ENCODE data around the gene PSMB8. TPM values are rescaled to one million over a fixed set of nuclear protein-coding genes. Genes with fewer than 3 reads are reported as not detected.

Gene PSMB8
- total and polyA plus RNA-seq, 7 donors = 7.0 to 19.2 (median 10.3) TPM

GRCh38 chr6:32868257-32868788 is 24.5 kb upstream of the PSMB8 start:
- TF ChIP-seq, protein P1, sequence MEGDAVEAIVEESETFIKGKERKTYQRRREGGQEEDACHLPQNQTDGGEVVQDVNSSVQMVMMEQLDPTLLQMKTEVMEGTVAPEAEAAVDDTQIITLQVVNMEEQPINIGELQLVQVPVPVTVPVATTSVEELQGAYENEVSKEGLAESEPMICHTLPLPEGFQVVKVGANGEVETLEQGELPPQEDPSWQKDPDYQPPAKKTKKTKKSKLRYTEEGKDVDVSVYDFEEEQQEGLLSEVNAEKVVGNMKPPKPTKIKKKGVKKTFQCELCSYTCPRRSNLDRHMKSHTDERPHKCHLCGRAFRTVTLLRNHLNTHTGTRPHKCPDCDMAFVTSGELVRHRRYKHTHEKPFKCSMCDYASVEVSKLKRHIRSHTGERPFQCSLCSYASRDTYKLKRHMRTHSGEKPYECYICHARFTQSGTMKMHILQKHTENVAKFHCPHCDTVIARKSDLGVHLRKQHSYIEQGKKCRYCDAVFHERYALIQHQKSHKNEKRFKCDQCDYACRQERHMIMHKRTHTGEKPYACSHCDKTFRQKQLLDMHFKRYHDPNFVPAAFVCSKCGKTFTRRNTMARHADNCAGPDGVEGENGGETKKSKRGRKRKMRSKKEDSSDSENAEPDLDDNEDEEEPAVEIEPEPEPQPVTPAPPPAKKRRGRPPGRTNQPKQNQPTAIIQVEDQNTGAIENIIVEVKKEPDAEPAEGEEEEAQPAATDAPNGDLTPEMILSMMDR (IDR thresholded peaks at IDR 0.05) = peak; percentile 94
- Histone ChIP-seq H3K4me3 (no peak overlapping the region), H3K27ac (no peak overlapping the region), H3K9me3 (peaks cover 5% of the 10 kb centered on the region), H3K36me3 (ENCODE audit: insufficient read depth in 1 of 2, low read depth in 1 of 2) (no peaks in the 10 kb centered on the region), H3K4me1 (no peaks in the 10 kb centered on the region), H3K27me3 (ENCODE audit: insufficient read depth in 3 of 3, low read length in 2 of 3) (peaks cover 0 to 3% (median 0%) of the 10 kb centered on the region in 3 donors)
- DNase-seq (peak; percentile 73 to 81), ATAC-seq (peak; percentile 61 to 89 (median 74))
- intact Hi-C loops (cut with DNase I) = loop anchor here (1.0 to 5.0 kb wide), 4 partner anchors 30 to 456 kb away; partner anchors contain the start of gene TAP2 (in 1 of the 2)
- 14 to 18% (median 16%) methylated on average over 5 of the region's 5 CpGs for WGBS, 3 donors

GRCh38 chr6:32867554-32868256 is 23.9 kb upstream of the PSMB8 start:
- intact Hi-C loops (cut with DNase I) = loop anchor here (1.0 to 5.0 kb wide), 5 partner anchors 29 to 455 kb away; partner anchors contain the start of gene TAP2 (in 2 of the 2)
- Histone ChIP-seq H3K27me3 (ENCODE audit: insufficient read depth in 3 of 3, low read length in 2 of 3) (peaks cover 0 to 3% (median 0%) of the 10 kb centered on the region in 3 donors), H3K4me3 (no peak overlapping the region), H3K27ac (no peak overlapping the region), H3K36me3 (ENCODE audit: insufficient read depth in 1 of 2, low read depth in 1 of 2) (no peaks in the 10 kb centered on the region), H3K9me3 (peaks cover 5% of the 10 kb centered on the region), H3K4me1 (no peaks in the 10 kb centered on the region)
- WGBS, 3 donors = 63 to 68% (median 64%) methylated on average over 8 of the region's 8 CpGs
- peak in 2 of 4 donors; percentile 11 to 24 for ATAC-seq
- DNase-seq = no peak
- TF ChIP-seq, protein P1 (IDR thresholded peaks at IDR 0.05) = no peak

- Histone ChIP-seq H3K36me3 (ENCODE audit: insufficient read depth in 1 of 2, low read depth in 1 of 2) (no peaks in the 10 kb centered on the region), H3K27me3 (ENCODE audit: insufficient read depth in 3 of 3, low read length in 2 of 3) (peaks cover 0 to 3% (median 0%) of the 10 kb centered on the region in 3 donors), H3K9me3 (peaks cover 1% of the 10 kb centered on the region), H3K27ac (no peak overlapping the region), H3K4me1 (no peaks in the 10 kb centered on the region), H3K4me3 (no peak overlapping the region)
- ATAC-seq (no peak), DNase-seq (no peak)
- TF ChIP-seq, protein P1 (IDR thresholded peaks at IDR 0.05) = no peak
- intact Hi-C loops (cut with DNase I) = loop anchor here (2.0 to 5.0 kb wide), 4 partner anchors 28 to 455 kb away; partner anchors contain the start of gene TAP2 (in 1 of the 2)
- WGBS, 3 donors = 73 to 81% (median 74%) methylated on average over 3 of the region's 3 CpGs
These were observed 23.2 kb upstream of the PSMB8 start for GRCh38 chr6:32867022-32867477.

GRCh38 chr6:32865724-32866443 is 22.0 kb upstream of the PSMB8 start:
- TF ChIP-seq, protein P1 (IDR thresholded peaks at IDR 0.05) = no peak
- Histone ChIP-seq H3K4me3 (no peak overlapping the region), H3K27me3 (ENCODE audit: insufficient read depth in 3 of 3, low read length in 2 of 3) (peaks cover 0 to 3% (median 0%) of the 10 kb centered on the region in 3 donors), H3K36me3 (ENCODE audit: insufficient read depth in 1 of 2, low read depth in 1 of 2) (no peaks in the 10 kb centered on the region), H3K4me1 (no peaks in the 10 kb centered on the region), H3K9me3 (no peaks in the 10 kb centered on the region), H3K27ac (no peak overlapping the region)
- DNase-seq (no peak), ATAC-seq (no peak)
- intact Hi-C loops (cut with DNase I) = loop anchor here (2.0 to 5.0 kb wide), 4 partner anchors 27 to 454 kb away; partner anchors contain the start of gene TAP2 (in 1 of the 2)
- WGBS, 3 donors = 66 to 73% (median 67%) methylated on average over 10 of the region's 10 CpGs

Measured in psoas muscle (tissue), 8 donors.